GM18868 (cell line): ENCODE data around the gene SH3RF3.
"Not testable (repeated sequence)": the region's sequence is repeated elsewhere in the genome, so short reads cannot be mapped to it uniquely, and the experiment has no call there.

Experiments
- ATAC-seq: cut with Tn5 transposase; IDR thresholded peaks from one replicate; pipeline ENCODE4 v1.9.1; 2021; ENCODE audit warnings: mild to moderate bottlenecking, moderate library complexity; ENCODE audit not compliant: unreplicated experiment

The SH3RF3 gene

DNA sequence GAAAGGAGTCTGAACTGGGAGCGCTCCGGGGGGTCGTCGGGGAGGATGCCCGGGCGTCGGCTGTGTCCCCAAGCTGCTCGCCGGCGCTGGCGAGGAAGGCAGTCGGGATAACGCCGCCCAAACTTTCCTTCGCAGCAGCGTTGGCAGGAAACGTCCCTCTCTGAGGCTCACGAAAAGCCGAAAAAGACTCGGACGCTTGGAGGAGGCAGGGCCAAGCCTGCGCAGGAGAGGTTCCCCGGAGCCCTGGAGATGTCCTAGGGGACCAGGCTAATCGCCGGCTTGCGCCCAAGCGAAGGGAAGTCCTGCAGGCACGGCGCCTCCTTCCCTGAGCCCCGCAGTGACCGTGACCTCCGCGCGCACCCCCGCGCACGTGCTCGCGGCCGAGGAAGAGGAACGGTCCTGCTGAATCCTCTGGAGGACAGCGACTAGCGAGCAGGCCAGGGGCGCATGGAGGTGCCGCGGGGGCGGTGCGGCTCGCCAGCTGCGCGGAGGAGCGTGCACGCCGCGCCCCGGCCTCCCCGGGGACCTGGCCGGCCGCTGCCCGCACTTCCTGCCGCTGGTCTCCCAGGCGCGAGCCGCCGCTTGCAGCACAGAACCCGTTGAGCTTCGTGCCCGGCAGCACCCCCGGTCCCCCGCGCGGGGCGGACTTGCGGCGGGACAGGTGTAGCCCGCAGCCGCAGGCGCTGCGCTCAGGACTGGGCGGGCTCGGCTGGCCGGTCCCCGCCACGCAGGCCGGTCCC lies at the start of gene SH3RF3:
TSS of gene SH3RF3 (plus strand) at position 590 of the 740 bp plus-strand sequence.
- no peak for ATAC-seq

DNA sequence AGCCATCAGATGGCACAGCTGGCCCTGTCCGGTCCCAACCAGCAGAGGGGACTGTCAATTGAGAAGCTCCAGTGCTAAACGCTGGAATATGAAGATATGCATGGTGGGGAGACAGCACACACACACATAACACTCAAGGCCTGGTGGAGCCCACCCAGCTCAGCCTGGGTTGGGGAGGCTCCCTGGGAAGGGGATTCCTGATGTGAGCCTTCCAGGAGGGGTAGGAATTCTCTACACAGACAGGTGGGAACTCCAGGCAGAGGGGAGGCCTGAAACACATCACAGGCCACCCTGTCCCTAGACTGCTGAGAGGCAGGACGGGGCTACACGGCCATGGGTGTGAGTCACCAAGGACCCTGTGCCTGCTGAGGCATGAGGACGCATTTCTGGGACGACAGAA lies 49.4 kb upstream of the SH3RF3 start:
- ATAC-seq: no peak

DNA sequence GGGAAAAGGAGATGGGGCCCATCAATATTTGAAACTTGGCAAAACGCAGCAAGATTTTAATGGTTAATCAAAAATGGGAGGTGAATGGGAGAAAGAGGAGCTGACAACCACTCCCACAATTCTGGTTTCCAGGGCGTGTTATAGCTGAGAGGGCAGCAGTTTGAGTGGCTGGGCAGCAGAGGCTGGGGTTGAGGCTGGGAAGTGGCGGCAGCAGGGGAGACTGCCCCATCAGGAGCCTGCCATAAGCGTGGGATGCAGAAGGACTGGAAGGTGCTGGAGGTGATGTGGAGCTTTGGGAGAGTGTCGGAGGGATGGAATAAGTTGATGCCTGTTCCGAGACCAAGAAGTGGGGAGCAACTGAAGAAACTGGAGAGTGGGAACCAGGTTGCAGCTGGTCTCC lies 48.9 kb upstream of the SH3RF3 start:
- no peak for ATAC-seq

DNA sequence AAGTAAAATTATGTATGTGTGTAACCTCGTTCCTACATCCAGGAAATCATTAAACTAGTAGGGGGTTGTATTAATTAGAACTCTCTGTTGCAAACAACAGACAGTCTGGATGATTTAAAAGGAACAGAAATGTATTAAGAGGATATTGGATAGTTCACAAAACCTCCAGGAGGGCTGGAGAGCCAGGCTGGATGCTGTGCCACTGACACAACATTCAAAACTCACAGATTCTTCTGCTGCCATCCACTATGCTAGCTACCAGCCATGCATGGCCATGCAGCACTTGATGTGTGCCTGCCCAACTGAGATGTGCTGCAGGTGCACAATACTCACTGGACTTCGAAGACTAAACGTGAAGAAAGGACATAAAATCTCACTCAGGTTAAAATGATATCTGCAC lies 48.2 kb upstream of the SH3RF3 start:
- ATAC-seq: no peak

DNA sequence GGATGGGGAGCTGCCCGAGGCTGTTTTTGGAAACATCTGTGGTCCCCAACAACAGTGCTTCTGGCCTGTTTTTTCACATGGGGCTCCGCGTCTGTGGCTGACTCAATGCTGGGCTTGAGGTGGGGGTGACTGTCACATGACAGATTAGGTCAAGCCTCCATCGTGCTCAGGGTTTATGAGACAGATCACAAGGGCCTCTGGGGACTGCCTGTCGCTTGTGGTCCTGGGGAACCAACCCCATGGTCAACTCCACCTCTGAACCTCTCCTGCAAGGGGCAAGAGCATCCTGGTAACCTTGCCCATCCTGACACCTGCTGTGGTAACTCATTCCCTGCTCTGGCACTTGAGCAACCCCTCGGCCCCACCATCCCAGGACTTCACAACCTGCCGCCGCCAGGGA lies 47.6 kb upstream of the SH3RF3 start:
- no peak for ATAC-seq

DNA sequence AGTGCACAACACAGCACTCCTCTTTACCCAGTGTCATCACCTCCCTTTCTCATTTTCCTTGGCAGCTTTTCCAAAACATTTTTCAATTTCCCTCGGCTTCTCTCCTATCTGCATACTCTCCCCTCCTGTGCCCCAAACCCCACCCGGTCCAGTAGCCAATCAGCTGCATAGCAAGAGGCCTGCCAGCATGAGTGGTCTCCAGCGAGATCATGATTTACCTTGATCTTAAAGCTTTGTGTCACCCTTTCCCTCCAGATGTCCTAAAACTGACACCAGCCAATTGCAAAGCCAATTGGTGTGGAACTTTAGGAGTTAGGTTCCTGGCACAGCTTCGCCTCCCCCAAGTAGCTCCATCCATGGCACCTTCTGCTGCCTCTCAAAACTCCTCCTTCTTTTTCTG lies 45.2 kb upstream of the SH3RF3 start:
- ATAC-seq: no peak

DNA sequence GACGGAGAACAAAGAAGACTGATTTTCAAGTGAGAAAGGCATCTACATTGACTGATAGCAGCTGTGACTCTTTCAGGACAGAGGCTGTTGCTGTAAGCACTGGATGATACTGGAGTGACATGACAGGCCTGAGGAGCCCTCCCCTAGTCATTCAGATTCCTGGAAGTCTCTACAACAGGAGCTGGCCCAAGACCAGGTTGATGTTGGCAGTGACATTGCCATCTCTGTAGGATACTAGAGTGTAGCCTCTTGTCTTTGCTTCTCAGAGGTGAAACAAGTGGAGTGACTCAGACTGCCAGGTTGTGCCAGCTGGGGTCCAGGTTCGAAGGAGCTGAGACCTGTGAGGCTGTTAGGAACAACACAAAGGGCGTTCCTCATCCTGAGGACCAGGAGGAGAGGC lies 44.7 kb upstream of the SH3RF3 start:
- no peak for ATAC-seq

DNA sequence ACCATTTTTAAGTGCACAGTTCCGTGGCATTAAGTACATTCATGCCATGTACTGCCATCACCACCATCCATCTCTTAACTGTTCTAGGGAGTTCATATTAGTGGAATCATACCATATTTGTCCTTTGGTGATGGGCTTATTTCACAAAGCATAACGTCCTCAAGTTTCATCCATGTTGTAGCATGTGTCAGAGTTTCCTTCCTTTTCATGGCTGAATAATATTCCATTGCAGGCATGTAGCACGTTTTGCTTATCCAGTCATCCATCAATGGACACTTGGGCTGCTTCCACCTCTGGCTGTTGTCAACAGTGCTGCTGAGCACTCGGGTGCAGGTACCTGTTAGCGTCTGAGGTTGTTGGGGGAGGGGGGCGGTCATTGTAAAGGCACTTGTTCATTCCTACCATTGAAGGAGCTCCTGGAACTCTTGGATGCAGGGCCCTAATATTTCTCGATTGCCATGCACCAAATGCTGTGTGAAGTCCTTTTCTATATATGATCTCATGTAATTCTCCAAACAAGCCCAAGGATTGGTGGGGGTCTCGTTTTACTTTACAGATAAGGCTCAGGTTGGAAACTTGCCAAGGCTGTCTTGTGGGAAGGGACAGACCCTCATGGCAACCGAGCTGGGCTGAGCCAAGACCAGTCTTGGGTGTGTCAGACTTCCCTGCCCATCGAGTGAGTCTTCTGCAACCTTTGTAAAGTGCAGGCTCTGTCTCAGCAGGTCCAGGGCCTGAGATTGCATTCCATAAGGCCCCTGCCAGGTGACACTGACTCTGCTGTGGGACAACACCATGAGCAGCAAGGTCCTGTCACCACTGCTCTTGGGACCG lies 42.9 kb upstream of the SH3RF3 start:
- no peak for ATAC-seq

DNA sequence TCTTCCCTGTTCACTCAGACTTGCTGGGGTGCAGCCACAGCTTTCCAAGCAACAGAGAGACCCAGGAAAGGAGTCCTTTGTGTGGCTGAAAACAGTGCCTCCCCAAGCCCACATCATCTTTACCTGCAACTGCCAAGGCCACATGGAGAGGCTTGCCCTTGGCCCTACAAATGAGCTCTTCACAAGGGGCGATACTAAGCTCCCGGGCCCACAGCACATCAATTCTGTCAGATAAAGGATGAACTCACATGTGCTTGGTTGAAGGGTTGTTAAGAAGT lies 42.3 kb upstream of the SH3RF3 start:
- no peak for ATAC-seq

DNA sequence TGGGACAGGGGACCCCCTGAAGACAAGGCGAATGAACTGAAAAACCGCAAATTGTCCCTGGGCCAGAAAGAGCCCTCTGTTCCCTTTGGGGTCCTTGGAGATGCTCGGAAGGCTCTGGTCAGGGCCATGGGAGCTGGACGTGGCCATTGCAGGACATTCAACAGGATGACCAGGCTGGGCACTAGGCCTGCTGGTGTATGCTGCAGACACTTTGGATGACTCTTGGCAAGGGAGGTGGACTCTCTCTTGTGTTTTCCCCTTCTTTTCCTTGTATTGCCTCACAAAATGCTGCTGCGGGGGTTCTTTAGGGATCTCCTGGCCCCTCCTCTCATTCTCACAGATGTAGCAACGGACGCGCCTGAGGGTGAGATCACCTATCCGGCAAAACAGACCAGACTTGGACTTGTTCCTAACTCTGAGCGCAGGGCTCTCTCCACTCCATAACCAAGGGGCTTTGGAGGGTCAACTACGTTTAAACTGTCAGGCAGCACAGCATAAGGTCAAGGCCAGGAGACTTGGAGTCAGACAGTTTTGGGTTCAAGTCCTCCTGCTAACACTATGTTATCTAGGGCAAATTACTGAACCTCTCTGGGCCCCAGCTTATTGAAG lies 41.8 kb upstream of the SH3RF3 start:
- ATAC-seq: no peak

DNA sequence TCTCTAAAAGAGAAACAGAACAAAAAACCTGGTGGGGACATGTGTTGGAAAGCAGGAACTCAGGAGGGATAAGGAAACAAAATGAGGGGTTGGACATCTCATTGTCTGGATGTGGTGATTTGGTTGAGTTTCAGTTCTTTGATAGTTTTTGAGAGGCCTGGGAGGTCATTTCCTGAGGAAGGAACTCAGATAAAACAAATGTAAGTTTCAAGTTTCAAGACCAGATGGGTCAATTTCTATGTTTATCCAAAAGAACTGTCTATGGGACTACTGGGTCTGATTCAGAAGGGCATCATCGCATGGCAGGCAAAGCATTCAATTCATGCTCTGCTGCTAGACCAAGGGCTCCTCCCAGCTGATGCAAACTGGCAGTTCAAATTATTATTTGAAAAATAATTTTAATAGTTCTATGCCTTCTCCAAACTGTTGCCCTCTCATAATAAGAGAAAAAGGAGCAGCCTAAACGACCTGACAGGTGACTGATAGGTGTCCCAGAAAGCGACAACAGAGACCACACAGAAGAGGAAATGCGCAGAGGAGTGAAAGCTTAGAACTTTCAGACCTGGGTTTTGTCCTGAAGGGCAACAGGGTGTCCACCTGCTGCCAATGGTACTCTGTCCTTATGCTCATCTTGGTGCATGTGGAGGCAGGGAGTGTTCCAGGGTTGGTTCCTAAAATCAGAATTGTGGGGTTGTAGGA lies 39.3 kb upstream of the SH3RF3 start:
- no peak for ATAC-seq

DNA sequence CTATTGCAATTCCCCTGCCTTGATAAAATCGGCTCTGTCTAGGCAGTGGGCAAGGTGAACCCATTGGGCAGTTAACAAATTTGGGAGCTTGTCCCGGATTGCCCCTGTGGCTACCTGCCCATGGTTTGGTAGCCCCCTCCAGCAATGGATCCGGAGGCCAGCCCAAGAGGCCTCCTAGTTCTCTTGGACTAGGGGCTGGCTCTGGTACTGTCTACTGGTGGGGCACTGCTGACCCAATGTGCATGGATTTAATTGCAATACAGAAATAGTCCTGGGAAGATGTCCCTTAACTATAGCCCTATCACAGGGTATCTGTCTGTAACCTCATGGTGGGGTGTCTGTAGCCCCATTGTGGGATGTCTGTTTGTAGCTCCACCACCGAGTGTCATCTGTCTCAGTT lies 37.5 kb upstream of the SH3RF3 start:
- ATAC-seq: no peak

DNA sequence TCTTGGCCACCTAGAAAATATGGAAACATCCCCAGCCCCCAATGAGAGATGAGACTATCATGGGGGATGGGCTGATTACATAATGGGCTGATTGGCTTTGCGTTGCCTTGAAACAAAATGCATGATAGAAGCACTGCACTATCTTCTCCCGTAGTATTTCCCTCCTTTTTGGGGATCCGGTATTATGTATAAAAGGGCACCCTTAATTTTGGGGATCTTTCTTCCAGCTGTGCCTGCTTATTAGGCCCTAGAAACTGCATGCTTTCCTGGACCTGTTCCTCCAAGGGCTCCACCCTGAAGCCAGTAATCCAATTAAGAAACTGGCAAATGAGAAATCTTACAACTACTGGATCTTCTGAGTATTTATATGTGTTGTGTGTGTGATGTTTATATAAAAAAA lies 34.9 kb upstream of the SH3RF3 start:
- ATAC-seq: no peak

DNA sequence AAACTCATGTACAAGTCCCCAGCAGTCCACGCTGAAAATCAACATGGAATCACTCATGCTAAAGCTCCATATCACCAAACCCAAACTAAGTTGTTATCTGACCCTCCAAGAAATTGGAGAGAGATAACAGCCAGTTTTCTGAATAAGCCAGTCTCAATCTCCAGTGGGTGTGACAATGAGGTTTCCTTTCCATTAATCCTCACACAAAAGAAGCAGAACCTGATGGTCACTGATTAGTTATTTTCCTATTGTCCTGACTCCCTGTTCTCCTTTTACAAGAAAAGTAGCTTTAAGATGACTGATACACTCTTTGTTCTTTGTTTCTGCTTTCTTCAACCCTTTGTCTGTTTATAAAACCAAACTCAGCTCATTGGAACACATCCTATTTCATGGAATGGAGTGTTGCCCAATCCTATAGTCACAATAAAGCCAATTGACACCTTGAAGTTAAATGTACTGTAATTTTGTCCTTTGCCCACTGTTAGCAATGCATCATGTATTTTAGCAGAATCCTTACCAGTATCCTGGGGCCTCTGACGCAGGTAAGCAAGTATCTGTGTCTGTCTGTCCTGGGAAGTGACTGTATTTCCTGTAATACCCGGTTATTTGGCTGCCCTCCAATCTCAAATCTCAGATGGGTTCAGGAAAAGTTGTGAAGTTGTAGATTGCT lies 30.6 kb upstream of the SH3RF3 start:
- no peak for ATAC-seq

DNA sequence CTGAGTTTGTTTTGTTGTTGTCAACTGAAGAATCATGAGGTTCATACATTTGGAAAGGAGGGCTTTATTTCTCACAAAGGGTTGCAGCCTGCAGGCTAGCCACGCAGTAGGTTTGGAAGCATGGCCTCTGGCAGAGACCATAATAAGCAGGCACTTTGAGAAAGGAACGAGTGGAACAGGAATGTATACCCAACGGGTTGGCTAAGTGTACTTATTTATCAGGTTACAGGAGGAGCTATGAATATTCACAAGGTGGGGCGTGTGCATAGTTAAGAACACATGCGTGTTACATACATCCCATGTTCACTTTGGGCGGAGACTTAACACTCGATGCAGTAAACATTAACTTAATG lies 30.1 kb upstream of the SH3RF3 start:
- ATAC-seq: no peak

DNA sequence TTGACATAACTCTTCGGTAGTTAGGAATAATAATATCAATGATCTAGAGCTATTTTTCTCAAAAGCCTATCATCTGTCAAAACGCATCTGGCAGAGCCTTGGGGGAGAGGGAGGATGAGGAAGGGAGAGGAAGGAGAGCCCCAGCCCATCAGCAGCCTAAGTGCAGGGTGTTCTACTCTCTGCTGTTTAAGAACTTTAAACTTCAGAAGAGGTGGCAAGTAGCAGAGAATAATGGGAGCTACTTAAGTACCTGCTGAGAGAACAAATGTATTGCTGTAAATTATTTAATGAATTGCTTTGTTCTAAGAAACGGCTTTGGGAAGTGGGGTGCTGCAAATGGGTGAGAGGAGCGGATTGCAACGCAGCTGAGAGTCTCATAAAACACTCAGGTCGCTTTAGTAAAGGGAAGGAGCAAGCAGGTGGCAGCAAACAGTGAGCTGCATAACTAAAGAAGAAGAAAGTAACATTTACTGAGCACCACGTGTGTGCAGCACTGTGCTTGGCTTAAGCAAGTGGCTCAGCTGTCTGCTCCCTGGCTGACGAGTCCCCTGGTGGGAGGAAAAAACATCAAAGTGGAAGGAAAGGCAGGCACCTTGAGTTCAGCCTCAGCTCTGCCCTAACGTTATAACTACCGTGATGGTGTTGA lies 26.3 kb upstream of the SH3RF3 start:
- no peak for ATAC-seq

DNA sequence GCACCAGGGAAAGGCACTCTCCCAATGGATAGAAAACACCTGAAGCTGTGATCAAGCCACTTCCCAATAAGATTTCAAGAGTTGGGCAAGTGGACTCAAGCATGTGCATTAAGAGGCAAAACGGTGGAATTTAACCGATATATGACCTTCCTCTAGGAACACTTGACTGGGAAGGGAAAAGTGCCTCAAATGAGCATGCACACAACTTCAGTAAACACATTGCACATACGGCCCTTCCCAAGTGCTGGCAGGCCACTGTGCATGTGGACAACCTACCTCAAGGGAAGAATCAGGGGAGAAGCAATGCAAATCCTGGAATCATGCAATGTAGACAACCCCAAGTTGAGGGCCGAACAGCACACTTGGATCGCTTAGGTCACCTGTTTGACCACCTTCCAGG lies 23.9 kb upstream of the SH3RF3 start:
- no peak for ATAC-seq

DNA sequence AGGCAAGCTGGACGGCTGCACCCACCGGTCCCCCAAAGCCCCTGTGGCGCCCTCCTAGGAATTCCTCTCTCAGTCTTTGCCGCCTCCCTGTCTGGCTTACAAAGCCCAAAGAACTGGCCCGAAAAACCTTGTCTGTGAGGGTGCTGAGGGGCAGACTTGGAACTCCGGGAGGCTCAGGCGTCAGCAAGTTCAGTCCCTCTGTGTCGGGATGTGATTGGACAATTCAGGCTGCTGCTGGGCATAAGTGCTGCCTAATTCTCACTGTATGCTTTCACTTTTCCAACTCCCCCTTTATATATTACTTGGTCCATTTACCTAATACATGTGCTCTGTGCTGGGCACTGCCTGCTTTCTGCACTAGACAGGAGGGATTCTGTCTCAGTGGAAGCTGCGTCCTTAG lies 20.3 kb upstream of the SH3RF3 start:
- no peak for ATAC-seq

DNA sequence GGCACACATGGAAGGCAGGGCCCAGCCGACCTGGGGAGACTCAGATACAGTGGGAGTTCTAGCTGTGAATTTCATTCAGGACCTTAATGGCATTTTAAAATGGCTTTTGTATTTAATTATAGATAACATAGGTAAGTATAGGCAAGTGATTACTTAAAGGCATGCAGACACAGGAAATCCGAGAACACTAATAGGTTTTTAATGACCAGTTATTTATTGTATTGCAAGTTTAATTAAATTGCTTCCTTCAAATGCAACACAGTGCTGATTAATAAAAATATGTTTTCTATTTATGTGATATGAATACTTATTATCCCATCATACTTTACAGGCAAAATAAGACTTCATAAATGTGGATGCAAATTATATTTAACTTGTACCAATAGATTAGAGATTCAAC lies 19.7 kb upstream of the SH3RF3 start:
- ATAC-seq: no peak

DNA sequence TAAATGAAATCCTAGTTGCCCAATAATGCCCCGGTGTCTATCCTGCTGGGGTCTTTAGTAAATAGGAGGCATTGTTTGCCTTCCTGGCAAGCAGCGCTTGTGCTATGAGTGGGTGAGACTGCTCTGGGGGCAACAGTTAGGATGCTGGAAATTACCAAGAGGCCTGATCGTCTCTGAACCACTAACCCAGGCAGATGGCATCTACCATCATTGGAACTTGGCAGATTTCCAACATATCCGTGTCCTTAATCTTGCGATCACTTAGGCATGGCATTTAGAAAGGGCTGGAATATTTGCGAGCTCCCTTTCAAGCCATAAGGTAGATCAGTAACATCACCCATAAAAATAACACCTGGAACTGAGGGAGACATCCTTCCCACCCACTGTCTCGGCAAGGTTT lies 18.8 kb upstream of the SH3RF3 start:
- ATAC-seq: no peak

DNA sequence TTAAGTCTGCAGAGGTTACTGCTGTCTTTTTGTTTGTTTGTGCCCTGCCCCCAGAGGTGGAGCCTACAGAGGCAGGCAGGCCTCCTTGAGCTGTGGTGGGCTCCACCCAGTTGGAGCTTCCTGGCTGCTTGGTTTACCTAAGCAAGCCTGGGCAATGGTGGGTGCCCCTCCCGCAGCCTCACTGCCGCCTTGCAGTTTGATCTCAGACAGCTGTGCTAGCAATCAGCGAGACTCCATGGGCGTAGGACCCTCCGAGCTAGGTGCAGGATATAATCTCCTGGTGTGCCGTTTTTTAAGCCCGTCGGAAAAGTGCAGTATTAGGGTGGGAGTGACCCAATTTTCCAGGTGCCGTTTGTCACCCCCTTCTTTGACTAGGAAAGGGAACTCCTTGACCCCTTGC lies 11.8 kb upstream of the SH3RF3 start:
- not testable (repeated sequence) for ATAC-seq
